ENCODE results near the gene PLEKHG4B. TPM values are rescaled to one million over a fixed set of nuclear protein-coding genes. Genes with fewer than 3 reads are reported as not detected.

Gene PLEKHG4B
- total RNA-seq, 1 experiment from 2014 or later, result 44.3 TPM

DNA sequence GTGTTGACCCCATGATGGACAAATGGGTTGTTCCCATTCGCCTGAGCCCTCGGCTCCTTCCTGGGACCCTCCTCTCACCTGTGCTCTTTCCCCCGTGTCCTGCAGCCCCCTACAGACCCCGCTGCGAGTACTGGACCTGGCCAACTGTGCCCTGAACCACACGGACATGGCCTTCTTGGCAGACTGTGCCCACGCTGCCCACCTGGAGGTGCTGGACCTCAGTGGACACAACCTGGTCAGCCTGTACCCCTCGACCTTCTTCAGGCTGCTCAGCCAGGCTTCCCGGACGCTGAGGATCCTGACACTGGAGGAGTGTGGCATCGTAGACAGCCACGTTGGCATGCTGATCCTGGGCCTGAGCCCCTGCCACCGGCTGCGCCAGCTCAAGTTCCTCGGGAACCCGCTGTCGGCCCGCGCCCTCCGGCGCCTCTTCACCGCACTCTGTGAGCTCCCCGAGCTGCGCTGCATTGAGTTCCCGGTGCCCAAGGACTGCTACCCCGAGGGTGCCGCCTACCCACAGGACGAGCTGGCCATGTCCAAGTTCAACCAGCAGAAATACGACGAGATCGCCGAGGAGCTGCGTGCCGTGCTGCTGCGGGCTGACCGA is 102.7 kb downstream of the PLEKHG4B start:
- Histone ChIP-seq H2AK5ac (ENCODE audit: insufficient read length, low read length) (no peak overlapping the region), H4K5ac (ENCODE audit: insufficient read length, low read depth, low read length) (no peak overlapping the region), H4K8ac (replicated peaks; ENCODE audit: insufficient read length, low read depth, low read length) (no peak overlapping the region), H4K20me1 (ENCODE audit: control insufficient read depth, insufficient read depth, insufficient read length) (no peaks in the 10 kb centered on the region), H2AFZ (ENCODE audit: low read length) (no peak overlapping the region), H3K4ac (ENCODE audit: low read depth, low read length) (no peak overlapping the region), H3K23ac (ENCODE audit: insufficient read length, low read depth, low read length) (no peak overlapping the region), H3K79me1 (ENCODE audit: insufficient read depth, low read depth, low read length, poor library complexity, severe bottlenecking) (no peaks in the 10 kb centered on the region), H3T11ph (ENCODE audit: low read length) (no peak overlapping the region), H2BK15ac (ENCODE audit: low read depth, low read length) (no peak overlapping the region), H3K56ac (ENCODE audit: insufficient read length, low read depth, low read length) (no peak overlapping the region), H3K14ac (ENCODE audit: insufficient read depth, low read length) (no peak overlapping the region), H2BK20ac (ENCODE audit: low read depth, low read length, poor library complexity, severe bottlenecking) (no peak overlapping the region), H2BK12ac (ENCODE audit: insufficient read length, low read depth, low read length) (no peak overlapping the region), H3K4me1 (ENCODE audit: insufficient read depth, low read length) (no peaks in the 10 kb centered on the region), H3K27me3 (ENCODE audit: insufficient read depth, low read length) (no peaks in the 10 kb centered on the region), H3K27ac (ENCODE audit: insufficient read length, low read depth, low read length) (no peak overlapping the region), H3K9me3 (ENCODE audit: control insufficient read depth, low read depth, low read length) (no peaks in the 10 kb centered on the region), H3K79me2 (ENCODE audit: insufficient read depth, low read length) (no peaks in the 10 kb centered on the region), H3K4me2 (ENCODE audit: insufficient read depth, insufficient read length, low read length) (no peak overlapping the region), H4K91ac (ENCODE audit: insufficient read length, low read depth, low read length) (no peak overlapping the region), H3K23me2 (ENCODE audit: insufficient read length, low read depth, low read length, poor library complexity, severe bottlenecking) (no peaks in the 10 kb centered on the region), H2BK120ac (ENCODE audit: low read depth, low read length, poor library complexity, severe bottlenecking) (no peak overlapping the region), H3K9ac (ENCODE audit: extremely low read depth, insufficient read length, low read length) (no peak overlapping the region), H2BK5ac (ENCODE audit: insufficient read length, low read length) (no peak overlapping the region), H3K18ac (ENCODE audit: insufficient read length, low read depth, low read length) (no peak overlapping the region)
- no CpG with 5 or more reads among the region's 36 CpGs for WGBS (ENCODE audit: extremely low coverage, insufficient read length, low lambda C conversion rate)
- Mint-ChIP-seq H3K36me3 (ENCODE audit: insufficient read depth in 1 of 3, low read depth in 3 of 3) (peaks cover 0 to under 1% (median 0%) of the 10 kb centered on the region in 3 experiments; a peak in 2 of 7 replicates), H3K4me1 (peaks cover 0 to 4% of the 10 kb centered on the region in 2 experiments; a peak in 1 of 4 replicates), H3K27ac (peak overlapping the region in 1 of 3 experiments; percentile 93; a peak in 2 of 7 replicates), H3K4me3 (no peak overlapping the region), H3K27me3 (ENCODE audit: low read depth) (peaks cover 8% of the 10 kb centered on the region), H3K9me3 (no peaks in the 10 kb centered on the region)
- no peak for TF ChIP-seq CTCF (conservative IDR thresholded peaks at IDR 0.05)
- no peak for DNase-seq

Measured in H9 (cell line).